HepG2 (cell line): ENCODE results near the gene KCNK10. TPM values are rescaled to one million over a fixed set of nuclear protein-coding genes. Genes with fewer than 3 reads are reported as not detected.

ENCODE experiments used
- ATAC-seq: fragments of 200-7000 bp; cut with Tn5 transposase; 3 replicates; pipeline ENCODE4 v1.9.1; 2020; ENCODE audit warnings: mild to moderate bottlenecking, moderate library complexity
- BruUV-seq: library from RNA; stranded (reverse); fragments of 400-500 nt; replicated peaks from 2 replicates; lab custom pipeline; 2021; lab: Mats Ljungman, UMichigan
- CTCF ChIA-PET: fragments of 300-600 bp; formaldehyde crosslinking; extraction: SDS; loops from one replicate; lab custom pipeline; 2021; ENCODE audit warnings: low total read pairs, inconsistent platforms, low intra/inter-chr PET ratio; lab: Yijun Ruan, JAX
- POLR2A ChIA-PET: fragments of 350-600 bp; sonication (Branson Sonifier 250); formaldehyde crosslinking; loops from one replicate; lab custom pipeline; 2020; ENCODE audit warnings: antibody characterized with exemption, inconsistent platforms; lab: Yijun Ruan, JAX
- DNase-seq: peaks from one replicate; pipeline ENCODE4 v3.0.0-alpha.2; 2015; ENCODE audit warnings: low spot score
- FAIRE-seq: peaks from 3 replicates; lab custom pipeline; 2011; peaks lifted over from hg19 to GRCh38; lab: Jason Lieb, UNC
- H2AFZ ChIP-seq: one replicate; pipeline ENCODE4 v1.6.1; 2011; ENCODE audit warnings: low read length, inconsistent platforms
- H3K27ac ChIP-seq: fragments of 300-600 bp; 3 replicates; pipeline ENCODE4 v1.8.0; 2011; ENCODE audit warnings: mixed run types, mild to moderate bottlenecking, mixed read lengths, low read length, inconsistent platforms; ENCODE audit not compliant: insufficient read depth; ENCODE audit errors: extremely low read length
- H3K27me3 ChIP-seq, 2 experiments: fragments of 200-600 bp in 1 of 2; 2 replicates in 1 of 2; 3 replicates in 1 of 2; pipeline versions ENCODE4 v1.6.0 to v1.8.0; 2011; ENCODE audit warnings: low read length in 2 of 2, mild to moderate bottlenecking in 2 of 2, moderate library complexity in 2 of 2, inconsistent platforms in 1 of 2; ENCODE audit not compliant: insufficient read depth in 2 of 2, control insufficient read depth in 1 of 2
- H3K36me3 ChIP-seq, 2 experiments: fragments of 200-600 bp in 1 of 2; replicated peaks in 1 of 2; 2 replicates in 1 of 2; 3 replicates in 1 of 2; pipeline versions ENCODE4 v1.5.1 to v1.8.0; 2011; ENCODE audit warnings: low read length in 2 of 2, inconsistent platforms in 1 of 2; ENCODE audit not compliant: insufficient read depth in 2 of 2, control insufficient read depth in 1 of 2
- H3K4me1 ChIP-seq: 2 replicates; pipeline ENCODE4 v1.5.1; 2012; ENCODE audit warnings: low read length, inconsistent platforms; ENCODE audit not compliant: insufficient read depth
- H3K4me2 ChIP-seq: 2 replicates; pipeline ENCODE4 v1.6.0; 2011; ENCODE audit warnings: low read depth, low read length, inconsistent platforms
- H3K4me3 ChIP-seq, 3 experiments: fragments of 200-600 bp in 1 of 3; sonication (generic), shearing (Covaris generic) in 1 of 3; replicated peaks in 1 of 3; 2 replicates each; pipeline ENCODE4 v1.5.1; 2011 to 2016; ENCODE audit warnings: low read length in 3 of 3, inconsistent platforms in 2 of 3, low read depth in 2 of 3, mild to moderate bottlenecking in 2 of 3, control low read depth in 1 of 3, mixed read lengths in 1 of 3; ENCODE audit not compliant: insufficient read depth in 1 of 3
- H3K79me2 ChIP-seq: one replicate; pipeline ENCODE4 v1.6.1; 2011; ENCODE audit warnings: low read length, inconsistent platforms; ENCODE audit not compliant: insufficient read depth
- H3K9ac ChIP-seq: 2 replicates; pipeline ENCODE4 v1.6.0; 2011; ENCODE audit warnings: mild to moderate bottlenecking, low read depth, low read length, inconsistent platforms; ENCODE audit not compliant: insufficient read depth
- H3K9me3 ChIP-seq: 2 replicates; pipeline ENCODE4 v1.5.1; 2012; ENCODE audit warnings: mild to moderate bottlenecking, low read length
- H4K20me1 ChIP-seq: 2 replicates; pipeline ENCODE4 v1.6.0; 2011; ENCODE audit warnings: inconsistent platforms, mild to moderate bottlenecking, low read length, moderate library complexity; ENCODE audit not compliant: insufficient read depth
- ARNT2 ChIP-seq: sonication (generic); formaldehyde crosslinking; IDR thresholded peaks from 2 replicates; pipeline ENCODE4 v1.8.0; 2022; ENCODE audit warnings: mild to moderate bottlenecking, low read depth, missing genetic modification reagents, moderate library complexity
- CEBPB ChIP-seq: IDR thresholded peaks from 2 replicates; pipeline ENCODE4 v1.6.1; 2011; ENCODE audit warnings: low read depth, low read length, improper control_type of control experiment, borderline replicate concordance
- RFX5 ChIP-seq: IDR thresholded peaks from 2 replicates; pipeline ENCODE4 v1.6.1; 2011; ENCODE audit warnings: low read depth, low read length, improper control_type of control experiment
- SP140L ChIP-seq: sonication (generic); formaldehyde crosslinking; IDR thresholded peaks from 2 replicates; pipeline ENCODE4 v1.4.0; 2020; ENCODE audit warnings: missing genetic modification reagents, borderline replicate concordance
- SP5 ChIP-seq: IDR thresholded peaks from 2 replicates; pipeline ENCODE4 v1.6.1; 2016; ENCODE audit warnings: low read depth, borderline replicate concordance
- ZFP36 ChIP-seq: fragments of 150-350 bp; IDR thresholded peaks from 2 replicates; pipeline ENCODE4 v1.6.1; 2018; ENCODE audit warnings: borderline replicate concordance, low read length, low read depth; ENCODE audit not compliant: partially characterized antibody
- ZNF136 ChIP-seq: sonication (generic); formaldehyde crosslinking; IDR thresholded peaks from 2 replicates; pipeline ENCODE4 v1.8.1; 2022; ENCODE audit warnings: low read depth, mild to moderate bottlenecking, moderate library complexity, missing genetic modification reagents
- WGBS: methylation state at CpG from one replicate; pipeline ENCODE4 v1.1.6; 2017; ENCODE audit warnings: low lambda C conversion rate; 5-methylcytosine and 5-hydroxymethylcytosine counted together
- in situ Hi-C: cut with HindIII; loops from 2 replicates; pipeline ENCODE4 v1.10.0; 2017; ENCODE audit warnings: low pct_unique_long_range_greater_than_20kb; ENCODE audit not compliant: extremely low pct_ligation_motif_present
- intact Hi-C: fragments of 100-400 bp; cut with micrococcal nuclease; formaldehyde crosslinking; loops from one replicate; pipeline ENCODE4 v1.10.0; 2022; ENCODE audit not compliant: unreplicated experiment
- polyA plus RNA-seq, 8 experiments: library from polyadenylated mRNA; depleted of rRNA in 3 of 8; stranded (reverse) in 7 of 8; unstranded in 1 of 8; fragments of >200 nt; fragmentation: Illumina TruSeq in 4 of 8; extraction: Trizol in 4 of 8; gene quantifications; 2 replicates each; pipeline versions ENCODE4 v1.2.1 to v1.2.3, GENCODE V29; 2011 to 2016; ENCODE audit warnings: low read depth in 4 of 8, missing spikeins in 1 of 8, mixed read lengths in 1 of 8; ENCODE audit not compliant: insufficient read depth in 1 of 8
- total RNA-seq, 5 experiments: library from RNA; depleted of rRNA; stranded (reverse); fragments of >200 nt; fragmentation: Illumina TruSeq; extraction: Trizol; gene quantifications; 2 replicates each; pipeline ENCODE4 v1.2.3, GENCODE V29; 2016; ENCODE audit warnings: low read depth in 1 of 5

The KCNK10 gene
- total and polyA plus RNA-seq, 2 of the 13 experiments (the other 11 are each of a cell fraction or from before 2014, with no cell fraction given): not detected

GRCh38 chr14:88195676-88196075 is 127.4 kb downstream of the KCNK10 start:
- BruUV-seq: no TSS peak
- intact Hi-C loops: no loop called here

GRCh38 chr14:88194531-88194930 is 128.5 kb downstream of the KCNK10 start:
- Histone ChIP-seq H3K27me3 (peaks cover 5 to 33% of the 10 kb centered on the region in 2 experiments; a peak in 3 of 5 replicates), H3K9me3 (no peaks in the 10 kb centered on the region), H4K20me1 (no peaks in the 10 kb centered on the region), H3K4me3 (no peak overlapping the region), H3K79me2 (no peaks in the 10 kb centered on the region), H2AFZ (no peak overlapping the region), H3K27ac (no peak overlapping the region), H3K9ac (no peak overlapping the region), H3K4me1 (0 out of 2 replicates have a peak, but pooled peaks cover 4% of the 10 kb centered on the region), H3K4me2 (no peak overlapping the region), H3K36me3 (no peaks in the 10 kb centered on the region)
- no peak for DNase-seq
- WGBS: 5% methylated on average over 8 of the region's 8 CpGs
- in situ Hi-C loops: no loop called here
- TF ChIP-seq ARNT2 (CRISPR knock-in tag) (no peak), SP5 (no peak), CEBPB (peak; percentile 34; the same call in 1 of the 2 replicates), ZNF136 (no peak)
- FAIRE-seq: no peak
- intact Hi-C loops: no loop called here
- BruUV-seq: no TSS peak
- ChIA-PET CTCF (no interaction called here), POLR2A (no interaction called here)
- no peak for ATAC-seq

More at GRCh38 chr14:88195676-88196075, 127.4 kb downstream of the KCNK10 start:
- Histone ChIP-seq H4K20me1 (no peaks in the 10 kb centered on the region), H3K36me3 (no peaks in the 10 kb centered on the region), H3K4me3 (no peak overlapping the region), H3K9me3 (no peaks in the 10 kb centered on the region), H3K9ac (no peak overlapping the region), H3K4me1 (no peaks in the 10 kb centered on the region), H3K79me2 (no peaks in the 10 kb centered on the region), H3K27me3 (peaks cover 3 to 33% of the 10 kb centered on the region in 2 experiments; a peak in 3 of 5 replicates), H3K27ac (no peak overlapping the region), H2AFZ (no peak overlapping the region), H3K4me2 (no peak overlapping the region)
- no peak for ATAC-seq
- ChIA-PET CTCF (no interaction called here), POLR2A (no interaction called here)
- no peak for DNase-seq
- no peak for FAIRE-seq
- 8% methylated on average over 6 of the region's 7 CpGs for WGBS
- in situ Hi-C loops: no loop called here
- TF ChIP-seq RFX5 (peak; percentile 59; the same call in 1 of the 2 replicates), ZFP36 (peak; percentile 67), SP140L (CRISPR knock-in tag) (no peak)
- TF ChIP-seq, all 625 proteins: peak for 2
